Measurements from ENCODE around the gene CELA3B. TPM values are rescaled to one million over a fixed set of nuclear protein-coding genes. Genes with fewer than 3 reads are reported as not detected.

The CELA3B gene
- total and polyA plus RNA-seq, 2 of the 13 experiments (the other 11 are each of a cell fraction or from before 2014, with no cell fraction given) = 0.34 TPM; not detected in 1

DNA sequence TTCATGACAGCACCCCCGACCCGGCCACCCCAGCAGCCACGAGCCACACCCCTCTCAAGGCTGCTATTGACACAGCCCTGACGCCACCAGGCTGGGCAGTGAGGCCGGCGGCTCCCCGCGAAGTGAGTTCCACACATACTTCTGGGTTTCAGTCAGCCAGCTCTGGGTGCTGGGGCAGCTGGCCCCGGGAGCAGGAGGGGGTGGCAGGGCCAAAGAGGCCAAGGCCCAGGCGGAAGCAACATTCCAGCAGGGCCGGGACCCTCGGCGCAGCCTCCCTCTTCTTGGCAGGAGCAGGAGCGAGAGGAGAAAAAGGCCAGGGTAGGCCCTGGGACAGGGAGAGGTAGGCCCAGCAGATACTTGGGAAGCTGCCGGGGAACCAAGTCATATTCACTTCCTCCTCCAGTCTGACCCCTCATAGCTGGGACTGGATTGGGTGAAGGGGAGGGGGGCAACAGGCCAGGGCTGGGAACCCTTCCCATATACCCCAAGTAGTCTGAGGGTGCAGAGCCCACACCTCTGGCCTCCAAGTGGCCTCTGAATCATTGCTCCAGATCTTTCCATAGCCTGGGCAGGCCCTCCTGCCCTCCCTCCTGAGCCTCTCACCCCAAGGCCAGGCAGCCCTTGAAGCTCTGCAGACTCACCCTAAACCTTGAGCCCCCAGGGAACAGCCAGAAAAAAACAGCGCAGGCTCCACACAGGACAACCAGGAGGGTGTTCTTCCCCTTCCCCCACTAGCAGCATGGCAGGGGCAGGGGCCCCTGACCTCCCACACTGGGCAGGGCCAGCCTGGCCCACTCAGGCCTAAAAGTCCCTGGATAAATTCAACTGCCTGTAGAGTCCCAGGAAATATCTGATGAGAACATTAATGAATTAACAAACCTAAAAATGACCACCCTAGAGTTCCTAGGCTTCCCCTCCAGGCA is 45.4 kb upstream of the CELA3B start (continued):
- TF ChIP-seq, protein P1, sequence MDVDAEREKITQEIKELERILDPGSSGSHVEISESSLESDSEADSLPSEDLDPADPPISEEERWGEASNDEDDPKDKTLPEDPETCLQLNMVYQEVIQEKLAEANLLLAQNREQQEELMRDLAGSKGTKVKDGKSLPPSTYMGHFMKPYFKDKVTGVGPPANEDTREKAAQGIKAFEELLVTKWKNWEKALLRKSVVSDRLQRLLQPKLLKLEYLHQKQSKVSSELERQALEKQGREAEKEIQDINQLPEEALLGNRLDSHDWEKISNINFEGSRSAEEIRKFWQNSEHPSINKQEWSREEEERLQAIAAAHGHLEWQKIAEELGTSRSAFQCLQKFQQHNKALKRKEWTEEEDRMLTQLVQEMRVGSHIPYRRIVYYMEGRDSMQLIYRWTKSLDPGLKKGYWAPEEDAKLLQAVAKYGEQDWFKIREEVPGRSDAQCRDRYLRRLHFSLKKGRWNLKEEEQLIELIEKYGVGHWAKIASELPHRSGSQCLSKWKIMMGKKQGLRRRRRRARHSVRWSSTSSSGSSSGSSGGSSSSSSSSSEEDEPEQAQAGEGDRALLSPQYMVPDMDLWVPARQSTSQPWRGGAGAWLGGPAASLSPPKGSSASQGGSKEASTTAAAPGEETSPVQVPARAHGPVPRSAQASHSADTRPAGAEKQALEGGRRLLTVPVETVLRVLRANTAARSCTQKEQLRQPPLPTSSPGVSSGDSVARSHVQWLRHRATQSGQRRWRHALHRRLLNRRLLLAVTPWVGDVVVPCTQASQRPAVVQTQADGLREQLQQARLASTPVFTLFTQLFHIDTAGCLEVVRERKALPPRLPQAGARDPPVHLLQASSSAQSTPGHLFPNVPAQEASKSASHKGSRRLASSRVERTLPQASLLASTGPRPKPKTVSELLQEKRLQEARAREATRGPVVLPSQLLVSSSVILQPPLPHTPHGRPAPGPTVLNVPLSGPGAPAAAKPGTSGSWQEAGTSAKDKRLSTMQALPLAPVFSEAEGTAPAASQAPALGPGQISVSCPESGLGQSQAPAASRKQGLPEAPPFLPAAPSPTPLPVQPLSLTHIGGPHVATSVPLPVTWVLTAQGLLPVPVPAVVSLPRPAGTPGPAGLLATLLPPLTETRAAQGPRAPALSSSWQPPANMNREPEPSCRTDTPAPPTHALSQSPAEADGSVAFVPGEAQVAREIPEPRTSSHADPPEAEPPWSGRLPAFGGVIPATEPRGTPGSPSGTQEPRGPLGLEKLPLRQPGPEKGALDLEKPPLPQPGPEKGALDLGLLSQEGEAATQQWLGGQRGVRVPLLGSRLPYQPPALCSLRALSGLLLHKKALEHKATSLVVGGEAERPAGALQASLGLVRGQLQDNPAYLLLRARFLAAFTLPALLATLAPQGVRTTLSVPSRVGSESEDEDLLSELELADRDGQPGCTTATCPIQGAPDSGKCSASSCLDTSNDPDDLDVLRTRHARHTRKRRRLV (CRISPR knock-in tag; IDR thresholded peaks at IDR 0.05) = no peak
- TF ChIP-seq FOXA3 (CRISPR knock-in tag; IDR thresholded peaks at IDR 0.05) (peak; percentile 94), GTF3A (CRISPR knock-in tag; conservative IDR thresholded peaks at IDR 0.05) (0 out of 2 replicates have a peak, but pooled peaks have one; percentile 61), ATF6 (CRISPR knock-in tag; conservative IDR thresholded peaks at IDR 0.05) (no peak), ZMAT3 (CRISPR knock-in tag; conservative IDR thresholded peaks at IDR 0.05) (no peak), HES4 (CRISPR knock-in tag; IDR thresholded peaks at IDR 0.05; ENCODE audit: borderline replicate concordance) (no peak), PRPF4 (IDR thresholded peaks at IDR 0.05; ENCODE audit: low read depth, low read length, poor library complexity, severe bottlenecking) (no peak), SRSF9 (IDR thresholded peaks at IDR 0.05; ENCODE audit: borderline replicate concordance, insufficient read depth, low read depth, low read length, poor library complexity, severe bottlenecking) (no peak)
- TF ChIP-seq, protein P2, sequence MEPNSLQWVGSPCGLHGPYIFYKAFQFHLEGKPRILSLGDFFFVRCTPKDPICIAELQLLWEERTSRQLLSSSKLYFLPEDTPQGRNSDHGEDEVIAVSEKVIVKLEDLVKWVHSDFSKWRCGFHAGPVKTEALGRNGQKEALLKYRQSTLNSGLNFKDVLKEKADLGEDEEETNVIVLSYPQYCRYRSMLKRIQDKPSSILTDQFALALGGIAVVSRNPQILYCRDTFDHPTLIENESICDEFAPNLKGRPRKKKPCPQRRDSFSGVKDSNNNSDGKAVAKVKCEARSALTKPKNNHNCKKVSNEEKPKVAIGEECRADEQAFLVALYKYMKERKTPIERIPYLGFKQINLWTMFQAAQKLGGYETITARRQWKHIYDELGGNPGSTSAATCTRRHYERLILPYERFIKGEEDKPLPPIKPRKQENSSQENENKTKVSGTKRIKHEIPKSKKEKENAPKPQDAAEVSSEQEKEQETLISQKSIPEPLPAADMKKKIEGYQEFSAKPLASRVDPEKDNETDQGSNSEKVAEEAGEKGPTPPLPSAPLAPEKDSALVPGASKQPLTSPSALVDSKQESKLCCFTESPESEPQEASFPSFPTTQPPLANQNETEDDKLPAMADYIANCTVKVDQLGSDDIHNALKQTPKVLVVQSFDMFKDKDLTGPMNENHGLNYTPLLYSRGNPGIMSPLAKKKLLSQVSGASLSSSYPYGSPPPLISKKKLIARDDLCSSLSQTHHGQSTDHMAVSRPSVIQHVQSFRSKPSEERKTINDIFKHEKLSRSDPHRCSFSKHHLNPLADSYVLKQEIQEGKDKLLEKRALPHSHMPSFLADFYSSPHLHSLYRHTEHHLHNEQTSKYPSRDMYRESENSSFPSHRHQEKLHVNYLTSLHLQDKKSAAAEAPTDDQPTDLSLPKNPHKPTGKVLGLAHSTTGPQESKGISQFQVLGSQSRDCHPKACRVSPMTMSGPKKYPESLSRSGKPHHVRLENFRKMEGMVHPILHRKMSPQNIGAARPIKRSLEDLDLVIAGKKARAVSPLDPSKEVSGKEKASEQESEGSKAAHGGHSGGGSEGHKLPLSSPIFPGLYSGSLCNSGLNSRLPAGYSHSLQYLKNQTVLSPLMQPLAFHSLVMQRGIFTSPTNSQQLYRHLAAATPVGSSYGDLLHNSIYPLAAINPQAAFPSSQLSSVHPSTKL (CRISPR knock-in tag; IDR thresholded peaks at IDR 0.05) = peak; percentile 84
- TF ChIP-seq, protein P3, sequence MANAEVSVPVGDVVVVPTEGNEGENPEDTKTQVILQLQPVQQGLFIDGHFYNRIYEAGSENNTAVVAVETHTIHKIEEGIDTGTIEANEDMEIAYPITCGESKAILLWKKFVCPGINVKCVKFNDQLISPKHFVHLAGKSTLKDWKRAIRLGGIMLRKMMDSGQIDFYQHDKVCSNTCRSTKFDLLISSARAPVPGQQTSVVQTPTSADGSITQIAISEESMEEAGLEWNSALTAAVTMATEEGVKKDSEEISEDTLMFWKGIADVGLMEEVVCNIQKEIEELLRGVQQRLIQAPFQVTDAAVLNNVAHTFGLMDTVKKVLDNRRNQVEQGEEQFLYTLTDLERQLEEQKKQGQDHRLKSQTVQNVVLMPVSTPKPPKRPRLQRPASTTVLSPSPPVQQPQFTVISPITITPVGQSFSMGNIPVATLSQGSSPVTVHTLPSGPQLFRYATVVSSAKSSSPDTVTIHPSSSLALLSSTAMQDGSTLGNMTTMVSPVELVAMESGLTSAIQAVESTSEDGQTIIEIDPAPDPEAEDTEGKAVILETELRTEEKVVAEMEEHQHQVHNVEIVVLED (CRISPR knock-in tag; IDR thresholded peaks at IDR 0.05; ENCODE audit: borderline replicate concordance) = 0 out of 2 replicates have a peak, but pooled peaks have one; percentile 44

Data from HepG2 (cell line).